Dermis microvascular lymphatic vessel endothelial cell (primary cell): ENCODE data around the gene CIC. TPM values are rescaled to one million over a fixed set of nuclear protein-coding genes. Genes with fewer than 3 reads are reported as not detected.
A peak's percentile ranks its signal among the peaks of the same experiment; 100 is the strongest.

Experiments used
- DNase-seq, 2 donors: peaks; one replicate each; pipeline versions ENCODE4 v3.0.0 to v3.0.0-alpha.2; 2010; ENCODE audit warnings: low read depth in 2 of 2
- total RNA-seq: library from RNA; depleted of rRNA; stranded (reverse); fragments of >200 nt; gene quantifications from 2 replicates; pipeline ENCODE4 v1.2.1, GENCODE V29; 2014

Gene CIC
- 8.7 and 14.0 TPM in 2 replicates for total RNA-seq

DNA sequence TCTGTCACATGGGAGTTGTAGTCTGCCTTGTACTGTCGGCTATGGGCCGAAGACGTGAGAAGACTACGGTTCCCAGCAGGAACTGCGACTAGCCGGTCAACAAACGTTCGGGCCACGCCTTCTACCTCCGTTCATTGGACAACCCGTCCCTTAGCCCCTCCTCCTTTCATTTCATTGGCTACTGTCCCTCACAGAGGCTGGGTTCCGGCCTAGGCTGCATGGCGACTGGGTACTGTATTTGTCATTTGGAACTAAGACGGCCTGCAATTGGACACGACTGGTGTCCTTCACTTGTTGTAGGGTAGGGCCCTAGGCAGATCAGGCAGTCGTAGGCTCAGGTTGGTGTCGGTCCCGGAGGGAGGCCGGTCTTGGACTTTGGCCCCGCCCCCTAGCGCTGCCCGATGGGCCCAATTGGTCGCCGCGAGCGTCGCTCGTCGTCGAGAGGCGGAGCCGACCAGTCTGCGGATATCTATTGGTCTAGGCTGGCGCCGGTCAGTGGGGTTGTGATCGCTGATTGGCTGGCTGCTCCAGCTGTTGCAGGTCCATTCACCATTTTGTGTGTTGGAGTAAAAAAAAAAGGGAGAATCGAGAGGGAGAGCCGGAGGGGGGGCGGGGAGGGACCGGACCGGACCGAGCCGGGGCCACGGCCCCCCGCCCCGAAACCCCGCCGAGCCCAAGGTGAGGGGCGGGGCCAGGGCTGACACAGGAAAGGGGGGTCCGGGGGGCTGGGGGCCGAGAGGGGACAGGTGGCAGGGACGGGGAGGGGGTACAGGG, at the start of gene CIC:
Gene CIC (plus strand): TSS at position 549 of the 774 bp plus-strand sequence. CDS start 2,532 bp downstream, outside the sequence.
- DNase-seq: peak; percentile 100

DNA sequence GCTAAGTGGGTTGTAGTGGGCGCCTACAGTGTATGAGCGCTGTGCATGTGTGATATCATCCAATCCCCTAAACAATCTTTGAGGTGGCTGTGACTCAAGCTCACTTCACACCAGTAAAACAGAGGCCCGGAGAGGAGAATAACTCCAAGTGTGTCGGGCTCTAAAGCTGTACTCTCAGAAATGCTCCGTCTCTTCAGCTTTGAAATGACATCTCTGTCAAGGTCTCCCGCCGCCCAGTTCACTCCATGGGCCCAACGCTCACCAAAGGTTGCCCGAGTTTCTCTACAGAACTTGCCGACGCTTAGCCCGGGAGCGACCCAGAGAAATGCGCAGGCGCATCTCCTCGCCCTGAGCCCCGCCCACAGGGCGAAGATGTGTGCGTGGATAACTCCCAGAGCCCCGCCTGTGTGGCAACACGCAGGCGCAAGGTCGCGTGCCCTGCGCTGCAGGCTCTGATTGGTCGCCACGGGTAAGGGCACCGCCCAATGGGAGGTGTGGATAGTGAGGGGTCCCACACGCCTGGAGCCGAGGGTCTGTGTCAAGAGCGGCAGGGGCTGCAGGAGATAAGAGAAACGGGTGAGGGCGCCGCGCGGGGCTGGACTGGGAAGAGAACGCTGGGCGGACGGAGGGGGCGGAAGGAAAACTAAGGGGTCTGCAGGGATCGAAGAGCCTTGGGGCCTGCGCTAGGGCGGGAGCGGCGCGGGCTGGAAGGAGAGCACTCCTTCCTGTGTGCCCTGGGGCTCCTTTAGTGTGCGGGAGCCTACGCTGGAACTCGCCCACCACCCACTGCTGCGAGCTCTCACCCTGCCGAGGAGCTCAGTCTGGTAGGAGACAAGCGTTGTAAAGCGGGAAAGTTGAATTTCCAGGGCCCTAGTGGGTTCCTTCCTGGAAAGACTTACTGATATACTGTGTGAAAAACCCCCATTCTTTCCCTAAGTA, 49.0 kb upstream of the CIC start, which contains the start of gene ZNF526:
Gene ZNF526 (plus strand): TSS at position 501 of the 939 bp plus-strand sequence. CDS start 4,092 bp downstream, outside the sequence.
- peak; percentile 94 to 98 for DNase-seq

DNA sequence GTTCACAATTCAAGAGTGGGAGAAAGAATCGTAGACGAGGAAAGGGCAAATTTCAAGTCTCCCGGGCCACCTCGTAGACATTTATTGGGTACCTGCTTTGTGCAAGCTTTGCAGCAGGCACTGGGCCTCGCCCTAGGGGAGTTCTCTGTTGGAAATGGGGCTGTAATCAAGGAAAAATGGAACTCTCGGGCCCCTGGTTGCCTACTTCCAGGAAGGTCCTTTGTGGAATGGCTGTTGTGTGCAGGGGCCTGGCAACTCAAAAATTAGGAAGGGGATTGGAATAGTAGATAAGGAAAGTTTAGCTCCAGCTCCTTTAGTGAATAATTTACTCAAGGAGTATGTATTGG, 48.3 kb upstream of the CIC start:
- no peak for DNase-seq

DNA sequence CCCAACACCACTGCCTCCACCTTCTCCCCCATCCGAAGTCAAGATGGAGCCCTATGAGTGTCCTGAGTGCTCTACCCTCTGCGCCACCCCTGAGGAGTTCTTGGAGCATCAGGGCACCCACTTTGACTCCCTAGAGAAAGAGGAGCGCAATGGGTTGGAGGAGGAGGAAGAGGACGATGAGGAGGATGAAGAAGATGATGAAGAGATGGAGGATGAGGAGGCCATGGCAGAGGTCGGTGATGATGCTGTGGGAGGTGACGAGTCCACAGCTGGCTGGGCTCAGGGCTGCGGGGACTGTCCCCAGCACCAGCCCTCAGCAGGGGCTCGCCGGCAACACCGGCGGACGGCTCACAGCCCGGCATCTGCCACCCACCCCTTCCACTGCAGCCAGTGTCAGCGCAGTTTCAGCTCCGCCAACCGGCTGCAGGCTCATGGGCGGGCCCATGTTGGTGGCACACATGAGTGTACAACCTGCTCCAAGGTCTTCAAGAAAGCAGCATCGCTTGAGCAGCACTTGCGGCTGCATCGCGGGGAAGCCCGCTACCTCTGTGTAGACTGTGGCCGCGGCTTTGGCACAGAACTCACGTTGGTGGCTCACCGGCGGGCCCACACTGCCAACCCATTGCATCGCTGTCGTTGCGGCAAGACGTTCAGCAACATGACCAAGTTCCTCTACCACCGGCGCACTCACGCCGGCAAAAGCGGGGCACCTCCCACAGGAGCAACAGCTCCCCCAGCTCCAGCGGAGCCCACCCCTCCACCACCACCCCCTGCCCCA, 43.9 kb upstream of the CIC start:
- DNase-seq: no peak

DNA sequence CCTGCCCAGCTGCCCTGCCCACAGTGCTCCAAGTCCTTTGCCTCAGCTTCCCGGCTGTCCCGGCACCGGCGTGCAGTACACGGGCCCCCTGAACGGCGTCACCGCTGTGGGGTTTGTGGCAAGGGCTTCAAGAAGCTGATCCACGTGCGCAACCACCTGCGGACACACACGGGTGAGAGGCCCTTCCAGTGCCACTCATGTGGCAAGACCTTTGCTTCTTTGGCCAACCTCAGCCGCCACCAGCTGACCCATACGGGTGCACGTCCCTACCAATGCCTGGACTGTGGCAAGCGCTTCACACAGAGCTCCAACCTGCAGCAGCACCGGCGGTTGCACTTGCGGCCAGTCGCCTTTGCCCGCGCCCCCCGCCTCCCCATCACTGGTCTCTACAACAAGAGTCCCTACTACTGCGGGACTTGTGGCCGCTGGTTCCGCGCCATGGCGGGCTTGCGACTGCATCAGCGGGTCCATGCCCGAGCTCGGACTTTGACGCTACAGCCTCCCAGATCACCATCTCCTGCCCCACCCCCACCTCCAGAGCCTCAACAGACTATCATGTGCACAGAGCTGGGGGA, 43.2 kb upstream of the CIC start:
- no peak for DNase-seq

DNA sequence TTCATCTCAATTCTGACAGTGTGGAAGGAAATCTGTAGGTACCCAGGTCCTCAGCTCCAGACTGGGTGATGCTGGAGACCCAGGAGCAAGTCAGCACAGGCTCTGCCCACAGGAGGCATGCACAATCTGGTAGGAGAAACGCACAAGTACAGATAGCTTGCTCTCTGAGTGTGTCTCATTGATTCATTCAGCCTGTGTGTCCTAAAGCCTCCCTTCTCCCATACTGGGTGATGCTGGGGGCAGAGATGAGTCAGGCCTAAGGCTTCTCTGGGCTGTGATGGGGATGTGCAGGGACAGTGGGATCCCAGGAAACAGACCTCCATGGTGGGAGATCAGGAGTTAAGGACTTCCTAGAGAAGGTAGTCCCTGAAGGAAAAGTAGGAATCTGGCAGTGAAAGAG, 42.2 kb upstream of the CIC start:
- no peak for DNase-seq

DNA sequence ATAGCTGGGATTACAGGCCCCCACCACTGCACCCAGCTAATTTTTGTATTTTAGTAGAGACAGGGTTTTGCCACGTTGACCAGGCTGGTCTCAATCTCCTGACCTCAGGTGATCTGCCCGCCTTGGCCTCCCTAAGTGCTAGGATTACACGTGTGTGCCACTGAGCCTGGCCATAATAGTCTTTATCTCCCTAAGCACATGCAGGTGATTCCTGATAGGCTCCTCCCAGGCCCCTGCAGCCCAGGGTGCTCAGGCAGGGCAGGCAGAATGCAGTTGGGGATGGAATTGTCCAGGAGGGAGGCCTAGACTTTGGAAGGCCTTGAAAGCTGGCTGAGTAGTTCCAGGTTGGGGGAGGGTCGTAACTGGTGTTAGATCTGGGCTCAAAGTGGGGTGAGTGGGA, 40.4 kb upstream of the CIC start:
- no peak for DNase-seq

DNA sequence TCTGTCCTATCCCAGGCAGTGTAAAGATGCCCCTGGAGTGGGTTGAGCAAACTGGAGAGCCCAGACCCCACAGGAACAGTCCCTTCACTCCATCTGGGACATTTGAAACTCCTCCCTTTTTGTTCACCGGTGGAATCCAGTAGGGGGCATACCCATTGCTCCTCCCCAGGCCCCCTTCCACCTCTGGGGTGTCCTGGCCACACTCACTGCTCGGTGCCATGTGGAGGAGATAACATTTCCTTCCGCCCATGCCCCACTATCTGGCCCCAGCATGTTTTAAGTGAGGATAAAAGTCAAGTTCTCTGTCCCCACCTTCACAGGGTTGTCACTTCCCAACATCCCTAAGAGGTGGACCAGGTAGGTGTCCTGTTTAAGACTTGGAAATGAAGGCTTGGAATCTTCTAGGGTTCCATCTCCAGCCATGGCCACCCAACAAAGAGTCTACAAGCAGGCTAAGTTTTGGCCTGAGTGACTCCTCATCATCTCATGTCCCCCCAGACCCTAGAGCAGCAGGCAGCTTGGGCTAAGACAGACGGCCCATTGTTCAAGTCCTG, 39.7 kb upstream of the CIC start:
- no peak for DNase-seq

DNA sequence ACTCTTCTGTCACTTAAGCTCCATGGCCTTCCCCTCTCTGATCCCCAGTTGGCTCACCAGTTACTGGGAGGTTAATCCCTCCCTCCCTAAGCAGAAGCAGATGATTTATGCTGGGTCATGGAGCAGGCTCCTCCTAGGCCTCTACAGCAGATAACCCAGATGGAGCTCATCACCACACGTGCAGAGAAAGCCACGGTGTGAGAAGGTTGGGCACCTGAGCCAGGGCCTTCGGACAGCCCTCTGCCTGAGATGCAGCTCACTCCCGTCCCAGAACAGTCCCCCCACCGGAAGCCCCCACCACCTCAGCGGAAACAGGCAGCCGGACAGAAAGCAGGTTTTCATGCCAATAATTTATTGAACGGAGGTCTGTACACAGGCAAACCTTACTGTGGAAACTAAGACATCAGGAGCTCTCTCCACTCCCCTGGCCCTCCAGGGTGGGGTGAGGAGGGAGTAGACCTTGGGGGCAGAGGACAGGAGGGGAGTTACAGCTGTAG, 39.1 kb upstream of the CIC start:
- peak in 1 of 2 donors; percentile 19 for DNase-seq

DNA sequence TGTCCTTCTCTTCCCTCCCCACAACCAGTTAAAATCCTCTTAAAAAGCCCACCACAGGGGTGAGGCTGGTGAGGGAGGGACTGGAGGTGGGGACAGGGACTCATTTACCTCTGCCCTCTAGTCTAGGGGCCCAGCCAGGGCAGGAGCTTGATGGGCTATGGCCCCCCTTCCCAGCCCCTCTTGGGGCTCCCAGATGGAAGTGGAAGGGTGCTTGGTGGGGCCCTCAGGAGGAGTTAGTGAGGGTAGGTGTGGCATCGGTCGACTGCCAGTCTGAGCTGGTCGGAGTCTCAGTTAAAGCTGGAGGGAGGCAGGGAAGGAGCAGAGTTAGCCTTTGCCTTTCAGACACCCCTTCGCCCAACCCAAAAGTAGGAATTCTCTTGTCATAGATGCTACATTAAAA, 38.5 kb upstream of the CIC start:
- DNase-seq: no peak

DNA sequence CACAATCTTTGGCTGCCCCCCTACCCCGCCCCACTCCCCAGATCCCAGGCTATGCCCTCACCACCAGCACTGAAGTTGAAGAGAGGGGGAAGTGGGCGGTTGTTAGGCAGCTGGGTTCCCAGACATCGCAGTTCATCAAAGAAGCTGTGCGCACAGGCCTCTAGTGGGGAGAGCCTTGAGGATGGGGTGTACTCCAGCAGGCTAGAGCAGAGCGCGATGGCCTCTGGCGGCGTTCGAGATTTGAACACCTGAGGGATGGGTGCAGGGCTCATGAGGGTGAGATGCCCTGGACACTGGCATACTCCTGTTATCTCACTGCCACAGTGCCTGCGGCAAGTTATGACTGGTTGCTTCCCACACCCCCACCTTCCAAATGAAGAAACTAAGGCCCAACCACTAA, 36.6 kb upstream of the CIC start:
- DNase-seq: no peak

DNA sequence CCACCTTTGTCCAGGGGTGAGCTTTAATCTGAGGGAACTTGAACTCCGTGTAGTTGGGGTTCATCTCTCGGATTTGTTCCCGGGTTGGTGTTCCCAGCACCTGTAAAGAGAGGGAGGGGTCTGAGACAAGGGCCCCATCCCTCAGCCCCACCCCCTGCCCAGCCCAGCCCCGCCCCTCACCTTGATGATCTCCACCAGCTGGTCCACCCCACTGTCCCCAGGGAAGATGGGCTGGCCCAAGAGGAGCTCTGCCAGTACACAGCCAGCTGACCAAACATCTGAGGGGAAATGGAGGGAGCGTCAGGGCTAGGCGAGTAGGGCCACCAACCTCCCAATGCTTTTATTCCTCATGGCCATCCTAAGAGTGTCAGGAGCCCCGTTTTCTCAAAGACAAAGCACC, 35.9 kb upstream of the CIC start:
- no peak for DNase-seq

DNA sequence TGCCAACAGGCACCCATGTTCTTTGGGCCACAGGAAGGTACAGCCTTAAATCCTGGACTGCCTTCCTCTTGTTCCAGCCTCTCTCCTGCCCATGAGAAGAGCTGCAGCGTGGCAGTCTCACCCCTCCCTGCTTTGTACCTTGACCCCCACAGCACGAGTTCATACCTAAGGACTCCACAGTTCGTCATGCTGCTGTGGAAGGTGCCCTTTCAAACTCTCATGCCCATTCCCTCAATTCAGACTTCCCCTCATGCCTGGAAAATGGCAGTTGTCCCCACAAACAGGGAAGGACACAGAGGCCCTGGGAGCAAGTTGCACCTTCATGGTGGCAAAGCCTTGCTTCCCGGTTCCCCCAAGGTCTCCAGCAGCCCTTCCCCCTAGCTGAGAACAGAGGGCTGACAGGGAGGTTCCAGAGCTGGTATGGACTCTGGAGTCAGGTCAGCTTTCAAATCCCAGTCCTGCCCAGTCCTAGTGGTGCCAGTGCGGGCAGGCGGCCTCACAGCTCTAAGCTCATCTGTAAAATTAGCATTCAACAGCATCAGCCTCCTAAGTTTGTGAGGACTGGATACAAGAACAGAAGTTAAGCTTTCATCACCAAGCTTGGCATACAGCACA, 35.3 kb upstream of the CIC start:
- no peak for DNase-seq

DNA sequence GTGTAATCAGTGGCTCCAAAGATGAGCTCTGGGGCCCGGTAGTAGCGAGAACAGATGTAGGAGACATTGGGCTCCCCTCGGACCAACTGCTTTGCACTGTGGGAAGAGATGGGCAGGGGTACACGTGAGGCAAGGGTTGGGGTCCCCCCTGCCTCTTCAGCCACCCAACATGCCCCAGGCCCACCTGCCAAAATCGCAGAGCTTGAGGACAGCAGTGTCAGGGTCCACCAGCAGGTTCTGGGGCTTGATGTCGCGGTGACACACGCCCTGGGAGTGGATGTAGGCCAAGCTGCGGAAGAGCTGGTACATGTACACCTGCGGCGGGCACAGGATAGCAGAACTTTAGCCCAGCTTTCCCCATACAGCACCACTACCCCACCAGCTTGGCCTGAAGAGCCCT, 34.7 kb upstream of the CIC start:
- no peak for DNase-seq

DNA sequence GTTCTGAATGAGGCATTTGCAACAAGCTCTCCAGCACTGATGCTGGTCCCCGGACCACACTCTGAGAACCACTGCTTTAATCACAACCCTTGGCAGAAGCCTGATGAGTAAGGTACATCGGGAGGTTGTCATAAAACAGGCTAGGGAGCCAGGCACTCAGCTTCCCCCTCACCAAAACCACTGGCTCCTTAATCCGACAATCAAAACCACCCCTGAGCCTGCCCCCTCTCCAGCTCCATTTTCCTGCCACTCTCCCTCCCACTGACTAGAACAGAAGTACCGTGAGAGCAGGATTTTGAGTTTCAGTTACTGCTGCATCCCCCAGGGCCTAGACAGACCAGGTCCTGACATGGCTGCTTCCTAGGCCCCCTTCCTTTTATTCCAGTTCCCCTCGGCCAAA, 33.9 kb upstream of the CIC start:
- DNase-seq: no peak

DNA sequence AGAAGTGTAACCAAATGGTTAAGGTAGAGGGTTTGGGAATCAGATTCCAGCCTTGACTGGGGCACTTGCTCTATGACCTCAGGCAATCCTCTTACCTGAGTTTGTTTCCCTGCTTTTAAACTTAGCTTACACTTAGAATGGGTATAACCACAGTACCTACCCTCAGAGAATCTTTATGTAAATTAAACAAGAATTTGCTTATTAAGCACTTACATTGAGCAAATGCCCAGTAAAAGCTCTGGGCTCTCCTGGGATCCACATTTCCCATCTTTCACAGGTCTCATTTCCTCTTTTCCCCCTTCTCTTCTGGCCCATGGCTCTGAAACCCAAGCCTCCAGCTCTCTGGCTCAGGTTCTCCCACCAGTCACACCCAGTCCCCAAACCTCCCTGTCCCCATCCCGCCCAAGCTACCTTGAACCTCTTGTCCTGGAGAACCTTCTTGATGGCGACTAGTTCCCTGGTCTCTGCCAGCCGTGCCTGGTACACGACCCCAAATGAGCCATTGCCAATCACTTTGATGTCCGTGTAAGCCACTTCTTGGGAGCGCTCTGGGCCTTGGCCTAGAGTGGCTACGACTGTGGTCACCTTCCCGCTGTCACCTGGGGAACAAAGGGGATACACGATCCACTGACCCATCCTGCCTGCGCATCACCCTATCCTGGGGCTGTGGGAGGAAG, 29.4 kb upstream of the CIC start:
- DNase-seq: no peak

DNA sequence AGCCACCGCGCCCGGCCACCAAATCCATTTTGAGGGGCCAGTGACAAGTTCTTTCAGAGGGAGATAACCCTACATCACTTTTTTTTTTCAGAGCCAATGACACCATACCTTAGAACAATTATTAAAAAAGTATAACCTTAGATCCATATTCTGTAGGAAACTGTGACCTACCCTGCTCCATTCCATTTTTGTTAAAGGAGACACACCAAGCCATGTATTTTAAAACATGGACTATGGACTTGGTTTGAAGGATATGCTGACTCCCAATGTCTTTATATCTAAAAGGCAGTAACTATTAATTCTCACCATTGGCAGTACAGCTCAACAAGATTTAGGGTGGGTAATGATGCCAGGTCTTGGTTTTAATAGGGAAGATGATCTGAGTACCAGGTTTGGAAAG, 27.8 kb upstream of the CIC start:
- DNase-seq: no peak

DNA sequence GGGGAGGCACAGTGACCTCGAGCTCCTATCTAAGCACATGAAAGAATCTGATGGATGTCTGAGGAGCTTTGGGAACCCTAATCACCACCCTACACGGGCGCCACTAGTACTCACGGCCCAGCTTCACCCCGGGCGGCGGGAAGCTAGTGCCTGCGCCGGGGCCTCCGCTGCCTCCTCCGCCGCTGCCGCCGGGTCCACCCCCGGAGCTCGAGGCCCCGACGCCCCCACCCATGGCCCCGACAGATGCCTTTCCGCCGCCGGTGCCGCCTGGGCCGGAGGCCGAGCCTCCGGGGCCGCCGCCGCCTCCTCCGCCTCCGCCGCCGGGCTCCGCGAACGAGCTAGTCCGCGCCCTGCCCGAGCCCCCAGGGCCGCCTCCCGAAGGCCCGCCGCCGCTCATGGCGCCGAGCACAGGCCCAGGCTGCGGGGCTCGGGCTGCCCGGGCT, 27.0 kb upstream of the CIC start:
- no peak for DNase-seq

DNA sequence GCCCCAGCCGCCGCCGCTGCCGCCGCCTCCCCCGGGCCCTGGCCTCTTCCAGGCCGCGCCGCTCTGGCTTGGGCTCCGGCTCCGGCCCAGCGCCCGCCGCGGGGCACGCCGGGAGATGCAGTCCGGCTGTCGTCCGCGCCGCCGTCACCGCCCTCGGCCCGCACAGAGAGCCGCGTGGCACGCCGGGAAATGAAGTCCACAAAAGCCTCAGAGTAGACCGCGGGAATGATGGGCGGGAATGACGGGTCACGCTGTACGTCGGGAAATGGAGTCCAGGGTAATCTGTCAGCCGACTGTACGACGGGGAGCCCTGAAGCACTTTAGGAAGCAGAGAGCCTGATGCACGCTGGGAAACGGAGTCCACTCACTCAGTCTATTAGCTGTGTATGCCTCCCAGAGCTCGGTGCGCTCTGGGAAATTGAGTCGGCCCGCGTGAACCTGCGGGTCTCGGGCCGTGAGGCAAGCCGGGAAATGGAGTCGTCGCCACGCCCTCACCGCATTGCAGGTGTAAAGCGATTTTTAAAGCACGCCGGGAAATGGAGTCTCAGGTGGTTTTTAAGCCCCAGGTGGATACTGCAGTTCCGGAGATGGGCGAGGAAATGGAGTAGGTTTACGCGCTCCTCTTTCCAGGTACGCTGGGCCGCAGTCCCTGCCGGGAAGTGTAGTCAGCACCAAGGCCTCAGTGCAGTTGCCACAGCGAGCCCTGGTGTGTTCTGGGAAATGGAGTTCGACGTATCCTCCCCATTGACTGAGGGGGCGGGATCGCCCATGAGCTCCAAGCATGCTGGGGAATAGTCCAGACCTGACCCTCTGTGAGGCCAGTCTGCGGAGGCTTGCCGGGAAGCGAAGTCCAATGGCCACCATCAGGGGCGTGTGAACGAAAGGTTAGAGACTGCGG, 26.3 kb upstream of the CIC start, which contains the start of gene GSK3A:
Gene GSK3A (minus strand): TSS at position 91 of the 898 bp plus-strand sequence. CDS start 137 bp downstream, outside the sequence.
- peak; percentile 99 for DNase-seq
